ENCODE data around the gene NEK1.

Gene NEK1, protein sequence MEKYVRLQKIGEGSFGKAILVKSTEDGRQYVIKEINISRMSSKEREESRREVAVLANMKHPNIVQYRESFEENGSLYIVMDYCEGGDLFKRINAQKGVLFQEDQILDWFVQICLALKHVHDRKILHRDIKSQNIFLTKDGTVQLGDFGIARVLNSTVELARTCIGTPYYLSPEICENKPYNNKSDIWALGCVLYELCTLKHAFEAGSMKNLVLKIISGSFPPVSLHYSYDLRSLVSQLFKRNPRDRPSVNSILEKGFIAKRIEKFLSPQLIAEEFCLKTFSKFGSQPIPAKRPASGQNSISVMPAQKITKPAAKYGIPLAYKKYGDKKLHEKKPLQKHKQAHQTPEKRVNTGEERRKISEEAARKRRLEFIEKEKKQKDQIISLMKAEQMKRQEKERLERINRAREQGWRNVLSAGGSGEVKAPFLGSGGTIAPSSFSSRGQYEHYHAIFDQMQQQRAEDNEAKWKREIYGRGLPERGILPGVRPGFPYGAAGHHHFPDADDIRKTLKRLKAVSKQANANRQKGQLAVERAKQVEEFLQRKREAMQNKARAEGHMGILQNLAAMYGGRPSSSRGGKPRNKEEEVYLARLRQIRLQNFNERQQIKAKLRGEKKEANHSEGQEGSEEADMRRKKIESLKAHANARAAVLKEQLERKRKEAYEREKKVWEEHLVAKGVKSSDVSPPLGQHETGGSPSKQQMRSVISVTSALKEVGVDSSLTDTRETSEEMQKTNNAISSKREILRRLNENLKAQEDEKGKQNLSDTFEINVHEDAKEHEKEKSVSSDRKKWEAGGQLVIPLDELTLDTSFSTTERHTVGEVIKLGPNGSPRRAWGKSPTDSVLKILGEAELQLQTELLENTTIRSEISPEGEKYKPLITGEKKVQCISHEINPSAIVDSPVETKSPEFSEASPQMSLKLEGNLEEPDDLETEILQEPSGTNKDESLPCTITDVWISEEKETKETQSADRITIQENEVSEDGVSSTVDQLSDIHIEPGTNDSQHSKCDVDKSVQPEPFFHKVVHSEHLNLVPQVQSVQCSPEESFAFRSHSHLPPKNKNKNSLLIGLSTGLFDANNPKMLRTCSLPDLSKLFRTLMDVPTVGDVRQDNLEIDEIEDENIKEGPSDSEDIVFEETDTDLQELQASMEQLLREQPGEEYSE (N-terminal part only)

DNA sequence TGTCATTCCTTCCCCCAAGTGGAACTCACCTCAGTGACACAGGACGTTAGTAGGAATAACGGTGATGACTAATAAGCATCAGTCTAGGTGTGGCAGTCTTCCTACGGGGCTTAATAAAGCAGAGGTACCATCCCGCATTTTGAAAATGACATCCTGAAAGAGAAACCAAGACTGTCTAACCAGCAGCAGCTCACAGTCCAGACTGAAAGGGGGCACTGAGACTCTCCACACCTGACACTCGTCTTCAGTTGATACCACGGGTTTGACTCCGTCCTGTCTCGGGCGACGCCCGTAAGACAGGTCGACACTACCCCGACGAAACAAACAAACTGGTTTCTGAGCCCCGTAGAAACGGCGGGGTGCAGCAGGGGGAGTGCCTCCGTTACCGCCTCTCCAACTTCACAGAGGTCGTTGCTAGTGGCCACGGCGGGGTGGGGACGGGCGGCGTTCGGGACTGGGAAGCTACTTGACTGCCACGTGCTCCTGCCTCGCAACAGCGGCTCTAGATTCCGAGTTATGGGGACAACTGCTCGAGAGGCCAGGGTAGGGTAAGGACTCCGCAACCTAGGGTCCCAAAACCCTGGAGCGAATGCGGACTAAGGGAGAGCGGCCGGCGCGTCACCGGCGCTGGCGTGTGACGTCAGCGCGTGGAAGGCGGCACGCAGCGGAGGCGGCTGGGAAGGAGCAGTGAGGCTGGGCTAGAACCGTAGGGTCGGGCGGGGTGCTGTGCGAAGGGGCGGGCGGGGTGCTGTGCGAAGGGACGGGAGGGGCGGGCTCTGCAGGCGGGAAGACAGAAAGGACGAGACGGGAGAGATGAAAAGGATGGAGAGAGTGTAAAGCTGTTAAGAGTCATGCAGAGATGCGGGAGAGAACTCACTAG, at the start of gene NEK1:
Gene NEK1 (minus strand): TSS at position 593 of the 880 bp plus-strand sequence. CDS start 9,953 bp downstream, outside the sequence.
- DNase-seq: peak; percentile 85 to 89

DNA sequence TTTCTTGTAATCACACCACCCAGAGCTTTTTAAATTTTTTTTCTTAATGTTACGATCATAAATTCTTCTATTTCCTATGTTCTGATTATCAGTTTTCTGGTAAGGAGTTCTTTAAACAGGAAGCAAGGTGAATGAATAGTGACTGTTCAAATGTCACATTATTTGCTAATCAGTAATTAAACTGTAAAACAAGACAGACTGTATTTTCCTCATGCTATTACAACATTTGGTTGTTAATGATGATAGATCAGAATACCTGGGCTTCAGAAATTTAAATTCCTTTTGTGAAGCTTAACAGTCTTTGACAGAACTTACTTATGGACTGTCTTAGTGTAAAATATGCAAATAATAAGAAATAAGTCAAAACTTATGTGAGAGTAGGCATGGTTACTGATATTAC, 49.4 kb upstream of the NEK1 start:
- DNase-seq: no peak

- DNase-seq: no peak
These were observed 48.5 kb upstream of the NEK1 start for GRCh38 chr4:169660929-169661328.

DNA sequence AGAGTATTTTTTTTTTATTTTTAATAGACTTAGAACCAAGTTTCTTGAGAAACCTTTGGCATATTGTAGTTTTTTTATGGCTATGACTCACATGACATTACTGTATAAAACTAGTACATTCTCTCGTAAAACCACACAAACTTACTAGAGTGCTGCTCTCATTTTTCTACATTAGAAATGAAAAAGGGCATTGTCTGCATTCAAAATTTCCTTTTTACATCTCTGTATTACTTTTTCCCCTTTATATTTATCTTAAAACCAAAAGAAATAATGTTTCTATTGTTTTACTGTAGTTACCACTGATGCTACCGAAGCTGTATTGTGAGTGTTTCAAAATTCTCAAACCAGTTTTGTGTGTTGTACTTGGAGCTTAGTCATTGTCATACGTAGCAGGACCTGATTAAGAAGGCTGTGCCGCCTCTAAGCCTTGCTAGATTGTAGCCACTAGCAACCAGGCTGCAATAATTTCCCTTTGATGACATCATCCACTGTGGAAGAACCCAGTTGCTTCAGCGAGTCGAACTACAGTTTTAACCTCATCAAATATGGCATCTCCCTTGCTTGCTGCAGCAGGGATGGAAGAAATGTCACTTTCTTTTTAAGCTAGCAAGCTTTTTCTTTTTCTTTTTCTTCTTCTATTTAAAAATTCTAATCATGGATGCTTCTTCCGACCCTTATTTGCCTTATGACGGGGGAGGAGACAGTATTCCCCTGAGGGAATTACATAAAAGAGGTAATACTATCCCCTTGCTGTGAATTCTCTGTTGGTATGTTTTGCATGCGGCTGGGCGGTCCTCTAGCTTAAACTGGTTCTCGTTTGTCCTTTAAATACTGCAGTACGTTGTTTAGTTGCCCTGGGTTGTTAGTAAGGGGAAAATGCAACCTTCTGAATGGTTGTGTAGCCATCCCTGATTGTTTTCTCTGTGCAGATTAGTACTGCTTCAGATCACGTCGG, 47.6 kb upstream of the NEK1 start:
- peak; percentile 48 to 62 for DNase-seq

DNA sequence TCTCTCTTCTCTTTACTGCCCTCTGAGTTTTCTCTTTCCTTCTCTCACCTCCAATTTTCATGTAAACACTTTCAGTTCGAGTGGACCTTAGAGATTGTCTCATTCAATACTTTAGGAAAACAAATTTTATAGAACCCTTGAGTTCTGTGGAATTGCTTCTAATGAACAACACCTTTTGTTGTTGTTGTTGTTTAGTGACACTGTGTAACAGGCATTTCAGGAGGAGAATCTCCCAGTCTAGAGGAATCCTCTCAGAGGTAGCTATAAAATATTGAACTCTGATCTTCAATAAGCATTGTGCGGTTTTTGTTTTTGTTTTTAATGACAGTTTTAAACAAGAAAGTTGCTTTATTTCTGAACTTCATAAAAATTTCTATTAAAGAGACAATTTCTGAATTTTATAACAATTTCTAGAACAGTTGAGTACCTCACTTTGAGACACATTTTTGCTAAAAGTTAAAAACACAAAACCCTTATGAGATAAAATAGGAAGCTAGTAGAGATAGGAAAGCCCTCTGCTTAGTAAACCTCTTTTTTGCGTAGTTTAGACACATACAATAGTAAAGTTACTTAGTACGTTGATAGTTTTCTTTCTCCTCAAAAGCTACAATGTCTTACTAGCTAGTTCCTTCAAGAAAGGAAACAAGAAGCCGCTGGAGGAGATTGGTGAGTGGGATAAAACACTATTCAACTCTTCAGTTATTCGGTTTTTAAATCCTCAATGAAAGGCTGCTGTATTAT, 46.8 kb upstream of the NEK1 start:
- no peak for DNase-seq

DNA sequence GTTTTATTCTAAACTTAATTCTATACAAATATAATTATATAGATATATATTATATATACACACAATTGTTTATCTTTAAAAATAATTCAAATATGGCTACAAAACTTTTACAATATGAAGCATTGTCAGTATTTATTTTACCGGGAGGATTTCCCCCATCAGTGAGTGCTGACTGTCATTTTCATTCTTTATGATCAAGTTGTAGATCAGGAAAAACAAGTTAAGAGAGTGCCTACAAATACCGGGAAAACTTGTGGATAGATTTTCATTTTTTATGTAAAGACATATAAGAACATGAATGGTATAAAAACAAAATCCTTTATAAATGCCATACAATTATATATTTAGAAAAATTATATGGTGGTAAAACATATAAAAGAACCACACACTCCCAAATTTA, 45.8 kb upstream of the NEK1 start:
- DNase-seq: no peak

- no peak for DNase-seq
These were observed 45.2 kb upstream of the NEK1 start for GRCh38 chr4:169657470-169658107.

GRCh38 chr4:169655401-169655800, 43.0 kb upstream of the NEK1 start:
- DNase-seq: no peak

- DNase-seq: no peak
These were observed 40.2 kb upstream of the NEK1 start for GRCh38 chr4:169652535-169652934.

GRCh38 chr4:169650227-169650936, 38.0 kb upstream of the NEK1 start:
- no peak for DNase-seq

GRCh38 chr4:169649545-169650226, 37.3 kb upstream of the NEK1 start:
- DNase-seq: no peak

DNA sequence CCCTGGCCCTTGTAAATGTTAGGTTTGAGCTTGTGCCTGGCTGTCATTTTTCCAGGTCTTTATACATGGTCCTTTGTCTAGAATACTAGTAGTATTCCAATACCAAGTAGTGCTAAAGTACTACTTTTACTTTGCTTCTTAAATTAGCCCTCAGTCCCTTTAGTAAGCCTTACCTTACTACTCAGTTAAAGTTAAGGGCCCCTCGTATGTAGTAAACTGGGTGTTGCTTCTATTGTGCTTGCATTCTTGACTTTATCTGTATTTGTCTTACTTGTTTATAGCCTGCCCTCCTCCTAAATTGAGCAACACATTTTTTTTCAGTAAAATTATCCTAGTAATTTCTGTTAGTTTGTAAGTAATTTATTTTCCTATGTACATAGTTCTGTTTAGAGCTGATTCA, 33.2 kb upstream of the NEK1 start:
- DNase-seq: no peak

DNA sequence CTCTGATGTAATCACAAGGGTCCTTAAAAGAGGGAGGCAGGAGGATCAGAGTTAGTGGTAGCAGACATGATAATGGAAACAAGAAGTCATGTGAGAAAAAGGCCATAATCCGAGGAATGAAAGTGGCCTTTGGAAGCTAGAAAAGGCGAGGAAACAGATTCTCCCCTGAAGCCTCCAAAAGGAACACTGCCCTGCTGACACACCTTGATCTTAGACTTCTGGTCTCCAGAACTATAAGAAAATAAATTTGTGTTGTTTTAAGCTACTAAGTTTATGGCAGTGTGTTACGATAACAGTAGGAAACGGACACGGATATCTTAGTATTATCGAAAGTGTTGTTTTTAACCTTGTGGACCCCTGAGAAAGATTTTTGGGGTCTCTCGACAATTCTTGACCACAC, 32.4 kb upstream of the NEK1 start:
- DNase-seq: no peak

DNA sequence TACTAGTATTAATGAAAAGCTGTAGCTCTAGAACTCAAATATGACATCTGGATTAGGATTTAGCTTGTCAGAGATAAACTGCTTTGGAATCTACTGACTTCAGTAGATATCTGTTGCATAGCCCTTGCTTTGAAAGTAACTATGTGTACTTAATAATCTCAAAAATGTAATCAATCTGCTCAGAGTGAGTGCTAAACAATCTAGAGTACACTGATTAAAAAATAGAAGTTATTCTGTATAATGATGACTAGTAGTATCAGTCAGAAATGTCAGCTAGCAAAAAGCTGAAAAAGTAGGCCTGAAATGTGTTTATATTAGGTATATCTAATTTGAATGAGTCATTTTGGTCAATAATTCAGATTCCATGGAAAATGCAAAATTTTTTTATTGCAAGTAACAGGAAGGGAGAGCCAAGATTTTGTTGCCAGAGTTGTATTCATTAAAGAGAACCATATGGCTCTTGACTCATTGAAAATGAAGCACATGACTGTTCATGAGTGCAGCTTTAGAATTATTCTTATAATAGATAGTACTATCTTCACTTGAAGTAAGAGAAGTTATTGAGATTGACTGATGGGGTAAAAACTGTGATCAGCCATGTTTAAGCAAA, 28.0 kb upstream of the NEK1 start:
- no peak for DNase-seq

GRCh38 chr4:169634975-169635374, 22.6 kb upstream of the NEK1 start:
- DNase-seq: no peak

- DNase-seq: no peak
These were observed 20.5 kb upstream of the NEK1 start for GRCh38 chr4:169632896-169633295.

GRCh38 chr4:169630069-169630468, 17.7 kb upstream of the NEK1 start:
- DNase-seq: no peak

DNA sequence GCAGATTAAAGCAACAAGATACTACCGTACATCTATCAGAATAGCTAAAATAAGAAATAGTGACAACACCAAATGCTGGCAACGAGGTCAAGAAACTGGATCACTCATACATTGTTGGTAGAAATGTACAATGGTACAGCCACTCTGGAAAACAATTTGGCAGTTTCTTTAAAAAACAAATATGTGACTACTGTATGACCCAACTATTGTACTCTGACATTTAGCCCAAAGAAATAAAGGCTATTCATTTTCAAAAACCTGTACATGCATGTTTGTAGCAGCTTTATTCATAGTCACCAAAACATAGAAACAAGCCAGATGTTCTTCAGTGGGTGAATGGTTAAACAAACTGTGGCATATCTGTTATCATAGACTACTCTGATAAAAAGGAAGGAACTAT, 16.2 kb upstream of the NEK1 start:
- DNase-seq: no peak
